ENCODE data around the gene UPK3A. TPM values are rescaled to one million over a fixed set of nuclear protein-coding genes. Genes with fewer than 3 reads are reported as not detected.
A peak's percentile ranks its signal among the peaks of the same experiment; 100 is the strongest.

UPK3A gene
- total RNA-seq, 1 donor from 2014 or later, result not detected

DNA sequence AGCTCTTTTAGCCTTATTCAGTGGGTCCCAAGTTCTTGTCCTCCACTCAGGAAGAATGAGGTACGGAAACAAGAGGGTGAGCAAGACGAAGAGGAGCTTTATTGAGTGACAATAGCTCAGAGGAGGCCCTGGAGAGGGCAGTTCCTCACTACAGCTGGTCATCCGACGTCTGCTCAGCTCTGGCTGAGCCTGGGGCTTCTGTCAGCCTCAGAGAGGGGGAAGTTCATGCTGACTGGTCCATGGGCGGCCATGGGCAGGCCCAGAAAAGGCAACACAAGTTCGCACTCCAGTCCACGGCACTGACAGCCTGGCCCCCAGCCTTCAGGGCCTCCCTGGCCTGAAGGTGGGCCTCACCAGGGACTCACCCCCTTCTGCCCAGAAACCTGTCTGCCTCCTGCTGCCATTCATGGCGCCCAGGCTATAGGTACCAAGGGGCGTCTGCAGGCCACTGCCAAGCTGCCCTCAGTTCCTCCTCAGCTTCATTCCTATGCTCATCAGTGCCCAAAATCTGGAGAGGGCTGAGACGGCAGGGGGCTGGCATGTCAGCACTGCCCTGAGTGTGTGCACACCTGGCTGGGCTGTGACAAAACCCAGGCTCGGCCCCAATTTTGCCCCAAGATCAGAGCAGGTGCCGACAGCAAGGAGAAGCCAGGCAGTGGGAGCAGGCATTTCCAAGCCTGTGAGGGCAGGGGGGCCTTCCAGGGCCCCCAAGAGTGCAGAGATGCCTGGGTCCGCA, 22.4 kb upstream of the UPK3A start:
- Histone ChIP-seq H3K36me3 (no peaks in the 10 kb centered on the region), H3K4me3 (no peak overlapping the region), H3K27ac (no peak overlapping the region), H3K9me3 (no peaks in the 10 kb centered on the region), H3K4me1 (peaks cover 0 to 4% of the 10 kb centered on the region in 2 donors), H3K27me3 (no peaks in the 10 kb centered on the region)
- no peak for DNase-seq (ENCODE audit: low spot score in 2 of 2)
- TF ChIP-seq CTCF (IDR thresholded peaks at IDR 0.05), result no peak
- intact Hi-C loops (cut with DNase I), result loop anchor here (5.0 kb wide), 1 partner anchor 100 kb away; the partner anchor contains the start of gene NUP50

GRCh38 chr22:45262931-45263462, 21.8 kb upstream of the UPK3A start:
- no peaks in the 10 kb centered on the region for H3K27me3 ChIP-seq
- peaks cover 0 to 4% of the 10 kb centered on the region in 2 donors for H3K4me1 ChIP-seq
- intact Hi-C loops (cut with DNase I), result loop anchor here (5.0 kb wide), 1 partner anchor 101 kb away; the partner anchor contains the start of gene NUP50
- H3K27ac ChIP-seq, result no peak overlapping the region
- no peak for DNase-seq (ENCODE audit: low spot score in 2 of 2)
- no peaks in the 10 kb centered on the region for H3K36me3 ChIP-seq
- no peak overlapping the region for H3K4me3 ChIP-seq
- H3K9me3 ChIP-seq, result no peaks in the 10 kb centered on the region
- TF ChIP-seq CTCF (IDR thresholded peaks at IDR 0.05), result no peak

DNA sequence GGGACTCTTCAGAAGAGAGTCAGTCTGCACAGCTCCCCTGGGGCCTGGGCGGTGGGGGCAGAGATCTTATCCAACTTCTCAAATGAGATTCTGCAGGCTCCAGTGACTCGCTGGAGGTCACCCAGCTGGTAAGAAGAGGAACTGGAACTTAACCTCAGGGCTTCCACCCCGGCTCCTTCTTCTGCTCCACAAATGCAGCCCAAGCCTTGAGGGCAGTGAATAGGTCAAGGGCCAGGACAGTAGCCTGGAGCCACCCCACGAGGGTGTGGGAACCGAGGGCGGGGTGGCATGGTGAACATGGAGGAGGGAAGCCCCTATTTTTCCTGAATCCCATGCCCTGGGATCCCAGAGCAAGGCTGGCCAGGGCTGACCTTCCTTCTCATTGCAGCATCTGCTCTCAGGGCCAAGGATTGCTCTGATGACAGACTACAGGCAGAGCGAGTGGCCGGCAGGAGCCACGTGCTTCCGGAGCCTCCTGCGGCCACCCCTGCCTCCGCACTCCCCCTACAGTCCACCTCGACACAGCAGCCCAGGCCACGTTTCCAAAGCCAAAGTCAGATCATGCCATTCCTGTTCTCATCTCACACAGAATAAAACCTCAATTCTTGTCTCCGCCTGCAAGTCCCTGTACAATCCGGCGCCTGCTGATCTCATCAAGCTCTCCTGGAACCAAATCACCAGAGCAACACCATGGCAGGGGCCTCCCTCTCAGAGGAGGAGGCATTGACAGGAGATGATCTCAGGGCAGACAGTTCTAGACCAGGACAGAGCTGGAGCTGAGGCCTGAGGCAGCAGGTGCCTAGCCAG, 21.1 kb upstream of the UPK3A start:
- intact Hi-C loops (cut with DNase I), result loop anchor here (1.0 to 5.0 kb wide), 2 partner anchors 101 to 291 kb away; partner anchors contain the start of gene NUP50
- Histone ChIP-seq H3K9me3 (no peaks in the 10 kb centered on the region), H3K36me3 (no peaks in the 10 kb centered on the region), H3K27ac (no peak overlapping the region), H3K27me3 (no peaks in the 10 kb centered on the region), H3K4me3 (no peak overlapping the region), H3K4me1 (peaks cover under 1 to 4% of the 10 kb centered on the region in 2 donors)
- peak in 1 of 2 donors; percentile 85 for DNase-seq (ENCODE audit: low spot score in 2 of 2)
- TF ChIP-seq CTCF (IDR thresholded peaks at IDR 0.05), result peak; percentile 67 to 72 (median 72)

GRCh38 chr22:45265535-45265934, 19.2 kb upstream of the UPK3A start:
- H3K4me3 ChIP-seq, result no peak overlapping the region
- TF ChIP-seq CTCF (IDR thresholded peaks at IDR 0.05), result no peak
- H3K4me1 ChIP-seq, result peaks cover 8 to 9% of the 10 kb centered on the region in 2 donors
- H3K36me3 ChIP-seq, result no peaks in the 10 kb centered on the region
- intact Hi-C loops (cut with DNase I), result no loop called here
- no peaks in the 10 kb centered on the region for H3K27me3 ChIP-seq
- H3K9me3 ChIP-seq, result no peaks in the 10 kb centered on the region
- DNase-seq (ENCODE audit: low spot score in 2 of 2), result no peak
- no peak overlapping the region for H3K27ac ChIP-seq

DNA sequence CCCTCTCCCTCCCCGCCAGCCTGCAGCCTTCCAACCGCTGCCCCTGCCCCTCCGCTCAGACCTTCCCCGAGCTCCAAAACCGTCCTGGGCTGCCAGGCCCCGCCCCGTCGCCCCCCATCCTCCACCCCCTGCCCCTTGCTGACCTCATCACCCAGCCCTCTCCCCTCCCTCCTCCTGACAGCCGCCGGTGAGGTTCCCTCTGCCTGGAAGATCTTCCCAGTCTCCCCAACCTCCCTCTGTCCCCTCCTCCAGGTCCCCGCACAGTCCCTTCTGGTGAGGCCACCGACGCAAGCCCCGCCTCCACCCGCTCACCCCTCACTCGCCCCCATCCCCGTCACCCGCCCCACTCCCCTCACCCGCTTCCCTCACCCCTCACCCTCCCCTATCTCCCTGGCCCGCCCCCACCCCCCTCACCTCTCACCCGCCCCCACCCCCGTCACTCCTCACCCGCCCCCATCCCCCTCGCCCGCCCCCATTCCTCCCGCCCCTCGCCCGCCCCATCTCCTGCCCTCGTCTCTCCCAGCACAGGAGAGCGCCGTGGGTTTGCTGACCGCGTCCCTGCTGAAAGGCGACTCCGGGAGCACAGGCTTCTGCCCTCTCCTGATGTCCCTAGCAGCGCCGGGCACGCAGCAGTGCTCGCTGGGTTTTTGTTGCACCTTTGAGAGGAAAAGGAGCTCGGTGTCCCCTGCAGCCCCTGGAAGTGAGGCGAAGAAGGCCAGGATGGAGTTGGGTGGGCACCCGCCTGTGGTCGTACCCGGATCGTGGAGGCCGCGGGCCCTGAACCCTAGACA, 16.4 kb upstream of the UPK3A start:
- Histone ChIP-seq H3K4me1 (peaks cover 10 to 27% of the 10 kb centered on the region in 2 donors), H3K9me3 (no peaks in the 10 kb centered on the region), H3K4me3 (peak overlapping the region; percentile 70 to 72), H3K27me3 (no peaks in the 10 kb centered on the region), H3K36me3 (no peaks in the 10 kb centered on the region), H3K27ac (peak overlapping the region in 1 of 2 donors; percentile 9)
- no peak for TF ChIP-seq CTCF (IDR thresholded peaks at IDR 0.05)
- DNase-seq (ENCODE audit: low spot score in 2 of 2), result no peak
- intact Hi-C loops (cut with DNase I), result no loop called here
